Body of pancreas (tissue), 4 donors: ENCODE measurements around the gene CSF2. TPM values are rescaled to one million over a fixed set of nuclear protein-coding genes. Genes with fewer than 3 reads are reported as not detected.

Experiments
- ATAC-seq: fragments of 150-250 bp; one replicate; pipeline ENCODE4 v1.9.1; 2016
- DNase-seq, 4 donors: peaks; one replicate each; pipeline ENCODE4 v3.0.0-alpha.2; 2019
- H3K27ac ChIP-seq, 4 donors: fragments of 200-600 bp; sonication (generic); 1 replicate in 3 of 4; 2 replicates in 1 of 4; pipeline versions ENCODE4 v1.5.1 to v1.6.1; 2016 to 2019; ENCODE audit warnings: mild to moderate bottlenecking in 1 of 4, mixed read lengths in 1 of 4, moderate library complexity in 1 of 4
- H3K27me3 ChIP-seq, 2 donors: fragments of 200-600 bp; sonication (generic); one replicate each; pipeline ENCODE4 v1.6.0; 2016; ENCODE audit warnings: mild to moderate bottlenecking in 1 of 2
- H3K36me3 ChIP-seq, 2 donors: fragments of 200-600 bp; sonication (generic); replicated peaks in 1 of 2; 2 replicates each; pipeline ENCODE4 v1.5.1; 2016; ENCODE audit warnings: low read depth in 2 of 2; ENCODE audit not compliant: insufficient read depth in 1 of 2
- H3K4me1 ChIP-seq: fragments of 200-600 bp; sonication (generic); one replicate; pipeline ENCODE4 v1.6.0; 2016
- H3K4me3 ChIP-seq, 2 donors: fragments of 200-600 bp; sonication (generic); 1 replicate in 1 of 2; 2 replicates in 1 of 2; pipeline ENCODE4 v1.5.1; 2016 to 2019
- H3K9me3 ChIP-seq, 3 donors: fragments of 200-600 bp; sonication (generic); 1 replicate in 2 of 3; 2 replicates in 1 of 3; pipeline ENCODE4 v1.5.1; 2016
- POLR2A ChIP-seq, 3 donors: fragments of 450-650 bp; IDR thresholded peaks; one replicate each; pipeline ENCODE4 v1.6.1; 2016; ENCODE audit warnings: antibody characterized with exemption in 3 of 3, mild to moderate bottlenecking in 2 of 3
- WGBS, 2 donors: methylation state at CpG; one replicate each; pipeline ENCODE4 v1.1.5; 2017; 5-methylcytosine and 5-hydroxymethylcytosine counted together
- intact Hi-C: fragments of 100-400 bp; cut with DNase I; formaldehyde crosslinking; loops from one replicate; pipeline ENCODE4 v1.15.1; 2023
- total RNA-seq, 2 donors: library from RNA; depleted of rRNA; stranded (reverse); fragments of >200 nt; gene quantifications; one replicate each; pipeline ENCODE4 v1.1.0, GENCODE V29; 2016
- TF ChIP-seq, protein P1 (sequence below), 7 experiments: fragments of 450-650 bp in 4 of 7; fragments of 200-600 bp in 3 of 7; sonication (generic) in 3 of 7; IDR thresholded peaks; one replicate each; pipeline ENCODE4 v1.5.1; 2016 to 2019; ENCODE audit warnings: antibody characterized with exemption in 7 of 7

CSF2 gene
- total RNA-seq, 2 donors from 2014 or later = not detected

DNA sequence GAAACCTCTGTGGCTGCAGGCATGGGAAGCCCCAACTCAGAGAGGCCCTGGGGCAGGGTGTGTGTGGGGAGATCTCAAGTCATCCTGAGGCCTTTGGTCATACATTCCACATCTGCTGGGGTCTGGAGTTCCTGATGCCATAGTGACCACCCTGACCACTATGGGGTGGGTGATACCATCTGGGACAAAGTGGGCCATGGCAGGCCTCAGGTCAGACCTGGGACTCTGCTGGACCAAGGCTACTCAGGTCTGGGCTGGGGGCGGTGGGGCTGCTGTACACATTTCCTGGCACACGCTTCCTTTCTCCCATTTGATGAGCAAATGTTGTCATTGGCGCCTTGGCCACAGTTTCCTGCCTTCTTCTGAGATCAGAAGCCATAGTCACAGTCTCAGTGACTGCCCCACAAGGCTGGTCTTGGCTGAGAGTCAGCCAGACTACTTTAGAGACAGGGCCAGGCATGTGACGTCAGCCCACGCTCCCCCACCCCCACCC lies 47.0 kb upstream of the CSF2 start:
- no peak for ATAC-seq

DNA sequence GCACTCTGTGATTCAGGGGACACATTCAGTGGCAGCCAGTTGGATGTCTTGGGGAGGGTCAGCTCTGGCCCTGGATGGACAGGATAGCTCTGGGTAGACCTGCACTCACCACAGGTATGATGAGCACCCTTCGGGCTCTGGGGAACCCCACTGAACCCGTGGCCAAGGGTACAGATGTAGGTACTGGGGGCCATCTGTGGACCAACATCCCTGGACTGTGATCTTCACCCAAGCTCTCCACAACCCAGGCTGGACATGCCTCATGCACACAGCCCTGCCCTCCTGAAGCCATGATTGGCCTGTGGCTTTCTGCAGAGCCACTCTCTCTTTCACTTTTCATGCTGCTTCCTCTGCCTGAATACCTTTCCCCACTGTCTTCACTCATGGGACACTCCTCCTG lies 46.6 kb upstream of the CSF2 start:
- Histone ChIP-seq H3K36me3 (no peaks in the 10 kb centered on the region), H3K4me1 (no peaks in the 10 kb centered on the region), H3K9me3 (no peaks in the 10 kb centered on the region), H3K27me3 (no peaks in the 10 kb centered on the region), H3K4me3 (no peak overlapping the region), H3K27ac (no peak overlapping the region)
- ATAC-seq = no peak
- 86% methylated on average over 2 of the region's 2 CpGs; no CpG with 5 or more reads in 1 of the 2 donors for WGBS, 2 donors
- no peak for DNase-seq
- TF ChIP-seq, protein P1, sequence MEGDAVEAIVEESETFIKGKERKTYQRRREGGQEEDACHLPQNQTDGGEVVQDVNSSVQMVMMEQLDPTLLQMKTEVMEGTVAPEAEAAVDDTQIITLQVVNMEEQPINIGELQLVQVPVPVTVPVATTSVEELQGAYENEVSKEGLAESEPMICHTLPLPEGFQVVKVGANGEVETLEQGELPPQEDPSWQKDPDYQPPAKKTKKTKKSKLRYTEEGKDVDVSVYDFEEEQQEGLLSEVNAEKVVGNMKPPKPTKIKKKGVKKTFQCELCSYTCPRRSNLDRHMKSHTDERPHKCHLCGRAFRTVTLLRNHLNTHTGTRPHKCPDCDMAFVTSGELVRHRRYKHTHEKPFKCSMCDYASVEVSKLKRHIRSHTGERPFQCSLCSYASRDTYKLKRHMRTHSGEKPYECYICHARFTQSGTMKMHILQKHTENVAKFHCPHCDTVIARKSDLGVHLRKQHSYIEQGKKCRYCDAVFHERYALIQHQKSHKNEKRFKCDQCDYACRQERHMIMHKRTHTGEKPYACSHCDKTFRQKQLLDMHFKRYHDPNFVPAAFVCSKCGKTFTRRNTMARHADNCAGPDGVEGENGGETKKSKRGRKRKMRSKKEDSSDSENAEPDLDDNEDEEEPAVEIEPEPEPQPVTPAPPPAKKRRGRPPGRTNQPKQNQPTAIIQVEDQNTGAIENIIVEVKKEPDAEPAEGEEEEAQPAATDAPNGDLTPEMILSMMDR (IDR thresholded peaks at IDR 0.05) = no peak
- TF ChIP-seq POLR2A (IDR thresholded peaks at IDR 0.05) = no peak
- intact Hi-C loops = no loop called here

More for the DNA sequence above, 47.0 kb upstream of the CSF2 start:
- TF ChIP-seq, protein P1 (IDR thresholded peaks at IDR 0.05) = no peak
- no peak for TF ChIP-seq POLR2A (IDR thresholded peaks at IDR 0.05)
- no peaks in the 10 kb centered on the region for H3K9me3 ChIP-seq
- H3K4me1 ChIP-seq = no peaks in the 10 kb centered on the region
- intact Hi-C loops = no loop called here
- no peaks in the 10 kb centered on the region for H3K36me3 ChIP-seq
- no peak for DNase-seq
- H3K27ac ChIP-seq = no peak overlapping the region
- 76 to 77% methylated on average over 5 of the region's 5 CpGs for WGBS, 2 donors
- no peak overlapping the region for H3K4me3 ChIP-seq
- H3K27me3 ChIP-seq = no peaks in the 10 kb centered on the region

DNA sequence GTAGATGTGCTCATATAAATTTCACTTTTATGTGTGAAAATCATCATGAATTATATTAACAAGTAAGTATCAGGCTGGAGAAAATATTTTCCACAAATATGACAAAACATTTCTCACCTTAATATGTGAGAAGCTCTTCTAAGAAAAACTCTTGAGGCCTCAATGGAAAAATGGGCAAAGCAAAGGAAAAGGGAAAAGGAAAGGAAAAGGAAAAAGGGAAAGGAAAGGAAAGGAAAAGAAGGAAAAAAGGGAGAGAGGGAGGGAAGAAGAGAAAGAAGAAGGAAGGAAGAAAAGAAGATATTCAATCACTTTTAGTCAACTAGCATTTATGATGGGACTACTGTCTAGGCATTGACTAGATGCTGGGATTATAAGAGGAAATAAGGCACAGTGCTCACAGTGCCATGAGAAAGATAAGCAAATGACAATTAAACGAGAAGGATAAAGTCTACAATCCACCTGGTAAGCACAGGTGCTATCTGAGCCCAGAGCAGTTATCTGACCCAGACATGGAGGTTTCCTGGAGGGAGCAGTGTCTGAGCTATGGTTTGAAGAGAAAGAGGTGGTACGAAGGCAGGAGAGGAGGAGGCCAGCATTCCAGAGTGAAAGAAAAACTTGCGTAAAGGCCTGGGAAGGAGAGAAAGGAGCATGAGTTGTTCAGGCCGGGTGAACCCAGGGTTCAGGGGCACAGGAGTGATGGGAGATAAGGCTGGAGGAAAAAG lies 43.8 kb upstream of the CSF2 start:
- no peaks in the 10 kb centered on the region for H3K36me3 ChIP-seq
- TF ChIP-seq, protein P1 (IDR thresholded peaks at IDR 0.05) = no peak
- TF ChIP-seq POLR2A (IDR thresholded peaks at IDR 0.05) = no peak
- H3K9me3 ChIP-seq = no peaks in the 10 kb centered on the region
- no peak overlapping the region for H3K27ac ChIP-seq
- H3K4me1 ChIP-seq = no peaks in the 10 kb centered on the region
- intact Hi-C loops = no loop called here
- WGBS, 2 donors = 66 to 73% methylated on average over 4 of the region's 4 CpGs
- ATAC-seq = no peak
- no peak for DNase-seq
- H3K27me3 ChIP-seq = peaks cover 0 to 4% of the 10 kb centered on the region in 2 donors
- H3K4me3 ChIP-seq = no peak overlapping the region

DNA sequence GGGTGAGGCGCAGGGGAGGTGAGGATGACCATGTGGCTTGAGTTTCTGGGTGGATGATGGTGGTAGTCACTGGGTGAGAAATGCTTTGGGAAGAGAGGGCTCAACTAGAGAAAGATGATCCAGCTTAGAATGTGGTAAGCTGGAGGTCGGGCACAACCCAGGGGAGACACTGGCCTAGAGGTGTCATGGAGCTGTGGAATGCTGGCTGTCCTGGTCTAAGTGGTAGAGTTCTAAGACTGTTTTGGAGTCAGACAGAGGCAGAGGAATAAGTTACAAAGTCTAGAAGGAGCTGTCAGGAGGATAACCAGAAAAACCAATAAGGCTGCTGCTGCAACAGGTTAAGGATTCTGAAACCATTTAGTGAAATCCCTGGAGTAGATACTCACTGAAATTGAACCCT lies 43.0 kb upstream of the CSF2 start:
- H3K9me3 ChIP-seq = no peaks in the 10 kb centered on the region
- intact Hi-C loops = no loop called here
- H3K4me3 ChIP-seq = no peak overlapping the region
- TF ChIP-seq POLR2A (IDR thresholded peaks at IDR 0.05) = no peak
- TF ChIP-seq, protein P1 (IDR thresholded peaks at IDR 0.05) = no peak
- no peaks in the 10 kb centered on the region for H3K4me1 ChIP-seq
- WGBS, 2 donors = 76 to 94% methylated on average over 2 of the region's 2 CpGs
- H3K36me3 ChIP-seq = no peaks in the 10 kb centered on the region
- no peak overlapping the region for H3K27ac ChIP-seq
- ATAC-seq (no peak), DNase-seq (no peak)
- peaks cover 0 to 4% of the 10 kb centered on the region in 2 donors for H3K27me3 ChIP-seq

DNA sequence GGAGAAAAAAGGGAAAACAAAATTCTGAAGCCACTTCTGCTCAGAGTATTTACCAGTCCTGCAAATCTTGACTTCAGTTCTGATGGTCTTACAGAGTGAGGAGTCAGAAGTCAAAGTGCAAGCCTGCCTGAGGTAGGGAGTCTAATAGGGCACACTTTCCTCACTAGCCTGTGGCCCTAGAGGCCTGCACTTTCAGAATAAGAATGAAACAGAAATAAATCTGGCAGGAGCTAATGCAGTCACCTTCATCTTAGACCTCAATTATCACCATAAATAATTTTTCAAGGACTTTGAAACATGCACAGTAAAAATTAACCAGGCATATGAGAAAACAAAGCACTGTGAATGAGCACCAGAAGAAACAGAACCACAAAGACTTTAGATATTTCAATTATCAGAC lies 41.4 kb upstream of the CSF2 start:
- TF ChIP-seq, protein P1 (IDR thresholded peaks at IDR 0.05) = no peak
- no peak for TF ChIP-seq POLR2A (IDR thresholded peaks at IDR 0.05)
- no peak for DNase-seq
- intact Hi-C loops = no loop called here

More for the DNA sequence above, 41.4 kb upstream of the CSF2 start:
- Histone ChIP-seq H3K4me3 (no peak overlapping the region), H3K9me3 (no peaks in the 10 kb centered on the region), H3K27ac (no peak overlapping the region), H3K27me3 (peaks cover 0 to 4% of the 10 kb centered on the region in 2 donors), H3K36me3 (no peaks in the 10 kb centered on the region), H3K4me1 (no peaks in the 10 kb centered on the region)
- no peak for ATAC-seq
